HepG2 (cell line): ENCODE data around the gene P3R3URF. TPM values are rescaled to one million over a fixed set of nuclear protein-coding genes. Genes with fewer than 3 reads are reported as not detected.

ENCODE experiments used
- ATF6 ChIP-seq: sonication (generic); formaldehyde crosslinking; conservative IDR thresholded peaks from 2 replicates; pipeline ENCODE4 v1.4.0; 2020; ENCODE audit warnings: missing genetic modification reagents
- ATM ChIP-seq: fragments of 450-650 bp; IDR thresholded peaks from 2 replicates; pipeline ENCODE4 v1.7.1; 2017; ENCODE audit warnings: mild to moderate bottlenecking, borderline replicate concordance
- HNF4A ChIP-seq: sonication (generic); formaldehyde crosslinking; IDR thresholded peaks from 2 replicates; pipeline ENCODE4 v1.4.0; 2020; ENCODE audit warnings: missing genetic modification reagents
- HOMEZ ChIP-seq: IDR thresholded peaks from 2 replicates; pipeline ENCODE4 v1.6.1; 2016; ENCODE audit warnings: low read depth
- IRX3 ChIP-seq: sonication (generic); formaldehyde crosslinking; IDR thresholded peaks from 2 replicates; pipeline ENCODE4 v1.8.1; 2023; ENCODE audit warnings: mild to moderate bottlenecking, low read depth, missing genetic modification reagents, borderline replicate concordance
- MLLT10 ChIP-seq: sonication (generic); formaldehyde crosslinking; IDR thresholded peaks from 2 replicates; pipeline ENCODE4 v1.4.0; 2020; ENCODE audit warnings: missing genetic modification reagents
- MZF1 ChIP-seq: sonication (generic); formaldehyde crosslinking; IDR thresholded peaks from 2 replicates; pipeline ENCODE4 v1.8.1; 2023; ENCODE audit warnings: mild to moderate bottlenecking, missing genetic modification reagents, borderline replicate concordance
- NRL ChIP-seq: sonication (generic); formaldehyde crosslinking; IDR thresholded peaks from 2 replicates; pipeline ENCODE4 v1.5.0; 2020; ENCODE audit warnings: missing genetic modification reagents, mild to moderate bottlenecking, moderate library complexity, borderline replicate concordance
- POLR2G ChIP-seq: fragments of 200-400 bp; formaldehyde crosslinking; IDR thresholded peaks from 2 replicates; pipeline ENCODE4 v1.6.1; 2018; ENCODE audit warnings: mild to moderate bottlenecking, low read depth, low read length, moderate library complexity
- RBM22 ChIP-seq: fragments of 200-400 bp; formaldehyde crosslinking; optimal IDR thresholded peaks from 2 replicates; pipeline ENCODE3; 2017; ENCODE audit warnings: mild to moderate bottlenecking, low read length, moderate library complexity
- RELA ChIP-seq: sonication (generic); formaldehyde crosslinking; IDR thresholded peaks from 2 replicates; pipeline ENCODE4 v1.4.0; 2020; ENCODE audit warnings: missing genetic modification reagents
- SSRP1 ChIP-seq: IDR thresholded peaks from 2 replicates; pipeline ENCODE4 v1.6.1; 2016; ENCODE audit warnings: control low read depth
- TBP ChIP-seq: sonication (generic); formaldehyde crosslinking; IDR thresholded peaks from 2 replicates; pipeline ENCODE4 v1.5.0; 2020; ENCODE audit warnings: missing genetic modification reagents
- TGIF2 ChIP-seq: IDR thresholded peaks from 2 replicates; pipeline ENCODE4 v1.6.1; 2016; ENCODE audit warnings: control low read depth, missing compliant biosample characterization
- ZFP37 ChIP-seq: sonication (generic); formaldehyde crosslinking; IDR thresholded peaks from 2 replicates; pipeline ENCODE4 v1.4.0; 2020; ENCODE audit warnings: missing genetic modification reagents, borderline replicate concordance
- ZMYM4 ChIP-seq: sonication (generic); formaldehyde crosslinking; IDR thresholded peaks from 2 replicates; pipeline ENCODE4 v1.8.1; 2023; ENCODE audit warnings: mild to moderate bottlenecking, missing genetic modification reagents
- ZNF10 ChIP-seq: sonication (generic); formaldehyde crosslinking; IDR thresholded peaks from 2 replicates; pipeline ENCODE4 v1.4.0; 2020; ENCODE audit warnings: mild to moderate bottlenecking, low read depth, missing genetic modification reagents, borderline replicate concordance
- ZNF343 ChIP-seq: sonication (generic); formaldehyde crosslinking; IDR thresholded peaks from 2 replicates; pipeline ENCODE4 v1.4.0; 2020; ENCODE audit warnings: mild to moderate bottlenecking, missing genetic modification reagents
- ZNF710 ChIP-seq: sonication (generic); formaldehyde crosslinking; IDR thresholded peaks from 2 replicates; pipeline ENCODE4 v1.5.0; 2020; ENCODE audit warnings: mild to moderate bottlenecking, missing genetic modification reagents, borderline replicate concordance
- ZNF749 ChIP-seq: sonication (generic); formaldehyde crosslinking; IDR thresholded peaks from 2 replicates; pipeline ENCODE4 v1.8.0; 2022; ENCODE audit warnings: mild to moderate bottlenecking, missing genetic modification reagents, moderate library complexity, borderline replicate concordance
- polyA plus RNA-seq, 8 experiments: library from polyadenylated mRNA; depleted of rRNA in 3 of 8; stranded (reverse) in 7 of 8; unstranded in 1 of 8; fragments of >200 nt; fragmentation: Illumina TruSeq in 4 of 8; extraction: Trizol in 4 of 8; gene quantifications; 2 replicates each; pipeline versions ENCODE4 v1.2.1 to v1.2.3, GENCODE V29; 2011 to 2016; ENCODE audit warnings: low read depth in 4 of 8, missing spikeins in 1 of 8, mixed read lengths in 1 of 8; ENCODE audit not compliant: insufficient read depth in 1 of 8
- total RNA-seq, 5 experiments: library from RNA; depleted of rRNA; stranded (reverse); fragments of >200 nt; fragmentation: Illumina TruSeq; extraction: Trizol; gene quantifications; 2 replicates each; pipeline ENCODE4 v1.2.3, GENCODE V29; 2016; ENCODE audit warnings: low read depth in 1 of 5
- TF ChIP-seq, protein P1 (sequence below): sonication (generic); formaldehyde crosslinking; IDR thresholded peaks from 2 replicates; pipeline ENCODE4 v1.5.0; 2020; ENCODE audit warnings: missing genetic modification reagents, mild to moderate bottlenecking, borderline replicate concordance
- TF ChIP-seq, protein P2 (sequence below): sonication (generic); formaldehyde crosslinking; IDR thresholded peaks from 2 replicates; pipeline ENCODE4 v1.8.0; 2022; ENCODE audit warnings: mild to moderate bottlenecking, missing genetic modification reagents, borderline replicate concordance

Gene P3R3URF
- total and polyA plus RNA-seq, 2 of the 13 experiments (the other 11 are each of a cell fraction or from before 2014, with no cell fraction given): not detected

GRCh38 chr1:46132529-46133180, 43.6 kb downstream of the P3R3URF start, which contains the start of gene PIK3R3 (continued):
- TF ChIP-seq ZNF10 (CRISPR knock-in tag): no peak
- TF ChIP-seq ZNF710: no peak; the same call in 1 of the 2 replicates
- TF ChIP-seq TGIF2 (CRISPR knock-in tag): peak; percentile 97
- TF ChIP-seq SSRP1 (CRISPR knock-in tag): no peak
- no peak for TF ChIP-seq MZF1 (CRISPR knock-in tag)
- TF ChIP-seq MLLT10: no peak
- TF ChIP-seq ZMYM4 (CRISPR knock-in tag): peak; percentile 90
- peak; percentile 34; the same call in 1 of the 2 replicates for TF ChIP-seq RELA (CRISPR knock-in tag)
- 0 out of 2 replicates have a peak, but pooled peaks have one; percentile 32 for TF ChIP-seq TBP (CRISPR knock-in tag)
- no peak for TF ChIP-seq HNF4A (CRISPR knock-in tag)
- TF ChIP-seq, protein P1, sequence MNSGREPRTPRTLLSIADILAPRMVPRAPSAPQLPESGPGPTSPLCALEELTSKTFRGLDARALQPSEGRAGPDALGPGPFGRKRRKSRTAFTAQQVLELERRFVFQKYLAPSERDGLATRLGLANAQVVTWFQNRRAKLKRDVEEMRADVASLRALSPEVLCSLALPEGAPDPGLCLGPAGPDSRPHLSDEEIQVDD: peak; percentile 97; the same call in 1 of the 2 replicates
- TF ChIP-seq, protein P2, sequence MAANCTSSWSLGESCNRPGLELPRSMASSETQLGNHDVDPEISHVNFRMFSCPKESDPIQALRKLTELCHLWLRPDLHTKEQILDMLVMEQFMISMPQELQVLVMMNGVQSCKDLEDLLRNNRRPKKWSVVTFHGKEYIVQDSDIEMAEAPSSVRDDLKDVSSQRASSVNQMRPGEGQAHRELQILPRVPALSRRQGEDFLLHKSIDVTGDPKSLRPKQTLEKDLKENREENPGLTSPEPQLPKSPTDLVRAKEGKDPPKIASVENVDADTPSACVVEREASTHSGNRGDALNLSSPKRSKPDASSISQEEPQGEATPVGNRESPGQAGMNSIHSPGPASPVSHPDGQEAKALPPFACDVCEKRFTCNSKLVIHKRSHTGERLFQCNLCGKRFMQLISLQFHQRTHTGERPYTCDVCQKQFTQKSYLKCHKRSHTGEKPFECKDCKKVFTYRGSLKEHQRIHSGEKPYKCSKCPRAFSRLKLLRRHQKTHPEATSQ (CRISPR knock-in tag): peak; percentile 99
- peak; percentile 98 for TF ChIP-seq ZFP37 (CRISPR knock-in tag)
- no peak for TF ChIP-seq RBM22
- TF ChIP-seq HOMEZ (CRISPR knock-in tag): peak; percentile 96
- TF ChIP-seq IRX3 (CRISPR knock-in tag): peak; percentile 94
- no peak for TF ChIP-seq ATM
- TF ChIP-seq ZNF749 (CRISPR knock-in tag): peak; percentile 100
- 0 out of 2 replicates have a peak, but pooled peaks have one; percentile 78 for TF ChIP-seq ZNF343
- TF ChIP-seq ATF6 (CRISPR knock-in tag): no peak
- TF ChIP-seq POLR2G: peak; percentile 96
- TF ChIP-seq NRL: peak; percentile 92
